ENCODE measurements around the gene C13orf42. TPM values are rescaled to one million over a fixed set of nuclear protein-coding genes. Genes with fewer than 3 reads are reported as not detected.

Gene C13orf42
- total RNA-seq: not detected
- long read RNA-seq: 0 reads

DNA sequence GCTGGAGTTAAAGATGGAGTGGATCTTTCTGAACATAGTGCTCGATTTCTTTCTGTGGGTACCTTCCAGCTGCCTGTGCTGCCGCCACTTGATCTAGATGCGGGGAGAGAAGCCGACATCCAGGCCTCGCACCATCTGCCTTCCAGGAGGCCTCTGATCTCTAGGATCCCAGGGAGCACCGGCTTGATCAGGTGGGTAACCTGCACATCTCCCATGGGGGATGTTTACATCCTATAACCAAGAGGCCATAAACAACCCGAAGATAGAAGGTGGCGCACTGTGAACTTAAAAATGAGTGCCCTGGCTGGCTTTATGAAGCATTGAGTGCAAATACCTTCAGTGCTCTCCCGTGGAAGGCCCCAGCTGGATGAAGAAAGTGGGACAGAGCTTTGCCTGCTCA is at the start of gene C13orf42:
Gene C13orf42, minus strand, starts transcription at position 101 of the 400 bp plus-strand sequence. Its CDS starts 65 bp downstream, at position 36.
- no peak within 1 kb of the TSS for H3K4me3 ChIP-seq
- H3K9me3 ChIP-seq (replicated peaks): no peaks in the 10 kb centered on the region
- TF ChIP-seq, protein P1, sequence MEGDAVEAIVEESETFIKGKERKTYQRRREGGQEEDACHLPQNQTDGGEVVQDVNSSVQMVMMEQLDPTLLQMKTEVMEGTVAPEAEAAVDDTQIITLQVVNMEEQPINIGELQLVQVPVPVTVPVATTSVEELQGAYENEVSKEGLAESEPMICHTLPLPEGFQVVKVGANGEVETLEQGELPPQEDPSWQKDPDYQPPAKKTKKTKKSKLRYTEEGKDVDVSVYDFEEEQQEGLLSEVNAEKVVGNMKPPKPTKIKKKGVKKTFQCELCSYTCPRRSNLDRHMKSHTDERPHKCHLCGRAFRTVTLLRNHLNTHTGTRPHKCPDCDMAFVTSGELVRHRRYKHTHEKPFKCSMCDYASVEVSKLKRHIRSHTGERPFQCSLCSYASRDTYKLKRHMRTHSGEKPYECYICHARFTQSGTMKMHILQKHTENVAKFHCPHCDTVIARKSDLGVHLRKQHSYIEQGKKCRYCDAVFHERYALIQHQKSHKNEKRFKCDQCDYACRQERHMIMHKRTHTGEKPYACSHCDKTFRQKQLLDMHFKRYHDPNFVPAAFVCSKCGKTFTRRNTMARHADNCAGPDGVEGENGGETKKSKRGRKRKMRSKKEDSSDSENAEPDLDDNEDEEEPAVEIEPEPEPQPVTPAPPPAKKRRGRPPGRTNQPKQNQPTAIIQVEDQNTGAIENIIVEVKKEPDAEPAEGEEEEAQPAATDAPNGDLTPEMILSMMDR (IDR thresholded peaks at IDR 0.05; ENCODE audit: borderline replicate concordance): no peak
- no peak for DNase-seq
- intact Hi-C loops (cut with micrococcal nuclease): no loop called here
- peaks cover 59% of the 10 kb centered on the region for H3K27me3 ChIP-seq (ENCODE audit: low read depth)
- no peaks in the 10 kb centered on the region for H3K4me1 ChIP-seq
- no peaks in the 10 kb centered on the region for H3K36me3 ChIP-seq
- H3K27ac ChIP-seq (replicated peaks): no peak within 1 kb of the TSS

DNA sequence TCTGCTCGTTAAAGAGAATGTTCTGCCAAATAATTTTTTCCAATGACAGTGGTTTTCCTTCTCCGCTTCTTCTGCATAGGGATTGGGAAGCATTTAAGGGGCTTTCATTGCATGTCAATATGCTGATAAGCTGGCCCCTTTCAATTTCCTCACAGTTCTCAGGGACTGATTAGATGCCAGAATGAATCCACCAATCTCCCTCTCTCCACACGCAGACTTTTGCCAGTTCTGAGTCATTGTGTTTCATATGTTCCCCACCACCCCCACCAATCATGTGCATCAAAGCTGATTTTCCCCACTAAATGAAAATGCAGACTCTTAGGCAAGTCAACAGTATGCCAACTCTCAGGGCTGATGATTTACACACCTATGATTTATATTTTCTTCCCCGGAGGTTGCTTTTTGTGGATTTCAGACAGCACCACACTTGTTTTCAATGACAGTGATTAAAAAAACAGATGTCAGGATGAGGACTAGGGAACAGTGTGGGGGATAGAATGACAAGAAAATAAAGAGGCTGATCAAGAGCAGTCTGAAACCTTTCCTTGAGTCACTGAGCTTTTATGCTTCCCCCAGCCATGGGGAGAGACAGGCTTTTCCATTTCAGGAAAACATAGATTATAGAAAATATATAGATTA is 47.9 kb upstream of the C13orf42 start:
- intact Hi-C loops (cut with micrococcal nuclease): no loop called here
- TF ChIP-seq, protein P1 (IDR thresholded peaks at IDR 0.05; ENCODE audit: borderline replicate concordance): no peak
- H3K4me3 ChIP-seq: no peak overlapping the region
- no peaks in the 10 kb centered on the region for H3K27me3 ChIP-seq (ENCODE audit: low read depth)
- H3K27ac ChIP-seq (replicated peaks): no peak overlapping the region
- no peak for DNase-seq
- H3K9me3 ChIP-seq (replicated peaks): no peaks in the 10 kb centered on the region
- H3K4me1 ChIP-seq: no peaks in the 10 kb centered on the region
- no peaks in the 10 kb centered on the region for H3K36me3 ChIP-seq

DNA sequence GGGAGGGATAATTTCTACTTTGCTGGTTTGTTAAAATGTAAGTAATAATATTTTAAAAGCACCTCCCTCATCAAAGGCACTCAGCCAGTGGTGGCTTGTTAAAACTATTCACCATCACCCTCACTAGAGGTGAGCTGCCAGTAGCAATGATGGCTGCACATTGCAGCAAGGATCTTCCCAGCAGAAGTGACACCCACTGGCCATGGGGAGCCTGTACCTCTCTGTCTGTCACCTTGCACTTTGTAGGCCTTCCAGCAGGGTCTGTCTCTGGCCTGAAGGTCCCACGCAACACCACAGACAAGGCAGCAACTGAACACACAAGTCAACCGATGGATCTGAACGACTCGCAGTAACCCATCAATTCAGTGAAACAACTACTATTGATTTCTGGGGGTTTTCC is 47.3 kb upstream of the C13orf42 start:
- TF ChIP-seq, protein P1 (IDR thresholded peaks at IDR 0.05; ENCODE audit: borderline replicate concordance): no peak
- Histone ChIP-seq H3K4me3 (no peak overlapping the region), H3K9me3 (replicated peaks) (no peaks in the 10 kb centered on the region), H3K27ac (replicated peaks) (no peak overlapping the region), H3K4me1 (no peaks in the 10 kb centered on the region), H3K36me3 (no peaks in the 10 kb centered on the region), H3K27me3 (ENCODE audit: low read depth) (no peaks in the 10 kb centered on the region)
- intact Hi-C loops (cut with micrococcal nuclease): no loop called here
- DNase-seq: no peak

DNA sequence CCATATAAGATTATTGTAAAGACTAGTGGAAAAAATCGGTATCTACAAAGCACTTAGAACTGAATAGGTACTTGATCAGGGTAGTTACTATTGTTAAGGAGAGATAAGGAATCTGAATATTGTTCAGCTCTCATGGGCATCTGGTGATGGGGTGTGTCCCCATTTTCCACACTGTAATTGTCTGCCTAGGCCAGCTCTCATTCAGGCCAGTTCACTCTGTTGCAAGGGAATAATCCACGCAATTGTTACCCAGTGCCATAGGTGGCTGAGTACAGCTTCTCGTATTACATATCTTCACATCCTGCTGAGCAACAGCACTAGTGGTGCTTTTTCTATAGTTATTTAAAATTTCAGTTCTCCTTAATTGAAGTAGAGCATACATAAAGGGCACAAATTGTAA is 45.6 kb upstream of the C13orf42 start:
- H3K27me3 ChIP-seq (ENCODE audit: low read depth): no peaks in the 10 kb centered on the region
- intact Hi-C loops (cut with micrococcal nuclease): no loop called here
- H3K27ac ChIP-seq (replicated peaks): no peak overlapping the region
- TF ChIP-seq, protein P1 (IDR thresholded peaks at IDR 0.05; ENCODE audit: borderline replicate concordance): no peak
- no peak overlapping the region for H3K4me3 ChIP-seq
- H3K9me3 ChIP-seq (replicated peaks): no peaks in the 10 kb centered on the region
- no peak for DNase-seq
- H3K36me3 ChIP-seq: no peaks in the 10 kb centered on the region
- H3K4me1 ChIP-seq: no peaks in the 10 kb centered on the region

DNA sequence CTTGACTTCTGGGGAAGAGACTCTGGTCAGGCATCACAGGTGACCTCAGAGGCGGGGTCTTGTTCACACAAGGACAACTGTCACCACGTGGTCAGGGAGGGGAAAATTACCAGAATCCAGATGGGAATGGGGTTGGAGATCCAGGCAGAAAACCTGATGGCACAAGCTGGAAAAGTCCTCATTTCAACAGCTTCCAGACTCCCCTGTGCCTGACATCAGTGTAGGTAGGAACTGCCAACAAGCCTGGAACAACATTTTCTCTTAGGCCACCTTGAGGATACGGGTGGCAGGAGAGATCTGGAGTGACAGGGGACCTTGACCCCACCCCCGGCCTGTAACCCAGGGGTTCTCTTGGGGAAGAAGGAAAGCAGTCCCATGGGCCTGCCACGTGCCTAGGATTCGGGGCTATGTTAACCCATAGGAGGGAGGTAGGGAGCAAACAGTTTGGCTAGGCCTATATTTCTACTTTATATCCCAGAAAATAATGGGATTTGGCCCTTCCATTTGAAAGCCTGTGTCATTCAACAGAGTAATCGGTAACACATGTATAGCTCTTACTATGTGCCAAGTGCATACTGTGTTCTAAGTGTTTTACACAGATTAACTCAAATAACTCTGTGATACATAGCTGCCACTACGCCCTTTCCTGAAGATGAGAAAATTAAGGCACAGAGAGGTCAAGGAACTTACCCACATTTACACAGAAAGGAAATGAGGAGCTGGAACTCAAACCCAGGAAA is 44.9 kb upstream of the C13orf42 start:
- no peak for DNase-seq
- no peaks in the 10 kb centered on the region for H3K9me3 ChIP-seq (replicated peaks)
- TF ChIP-seq, protein P1 (IDR thresholded peaks at IDR 0.05; ENCODE audit: borderline replicate concordance): no peak
- H3K27me3 ChIP-seq (ENCODE audit: low read depth): no peaks in the 10 kb centered on the region
- H3K4me1 ChIP-seq: no peaks in the 10 kb centered on the region
- H3K36me3 ChIP-seq: no peaks in the 10 kb centered on the region
- intact Hi-C loops (cut with micrococcal nuclease): no loop called here
- H3K27ac ChIP-seq (replicated peaks): no peak overlapping the region
- H3K4me3 ChIP-seq: no peak overlapping the region
